Measurements from ENCODE around the gene TMEM40.
"Not testable (repeated sequence)": the region's sequence is repeated elsewhere in the genome, so short reads cannot be mapped to it uniquely, and the experiment has no call there.

TMEM40 gene

GRCh38 chr3:12759097-12759679, at the start of gene TMEM40:
Gene TMEM40, minus strand, starts transcription at chr3:12759259. Its CDS starts 9,427 bp downstream, at chr3:12749832.
- no peak for DNase-seq (ENCODE audit: low read depth in 2 of 2)

DNA sequence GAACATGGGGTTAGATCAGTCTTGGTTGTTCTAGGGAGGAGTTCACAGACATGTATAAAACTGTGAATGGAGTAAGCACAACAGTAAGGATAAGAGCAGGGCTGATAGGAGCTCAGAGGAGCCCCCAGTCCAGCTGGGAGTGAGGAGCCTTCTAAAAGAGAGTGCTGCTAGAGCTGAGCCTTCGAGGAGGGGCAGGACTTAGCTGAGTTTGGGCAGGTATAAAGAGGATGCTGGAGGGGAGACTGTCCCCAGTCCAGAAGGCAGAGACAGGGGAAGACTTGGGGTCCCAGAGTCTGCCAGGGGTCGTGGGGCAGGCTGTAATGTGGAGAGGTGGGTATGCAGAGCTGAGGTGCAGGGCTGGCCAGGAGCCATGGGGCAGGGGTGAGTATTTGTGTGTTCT, 49.5 kb upstream of the TMEM40 start:
- no peak for DNase-seq (ENCODE audit: low read depth in 2 of 2)

DNA sequence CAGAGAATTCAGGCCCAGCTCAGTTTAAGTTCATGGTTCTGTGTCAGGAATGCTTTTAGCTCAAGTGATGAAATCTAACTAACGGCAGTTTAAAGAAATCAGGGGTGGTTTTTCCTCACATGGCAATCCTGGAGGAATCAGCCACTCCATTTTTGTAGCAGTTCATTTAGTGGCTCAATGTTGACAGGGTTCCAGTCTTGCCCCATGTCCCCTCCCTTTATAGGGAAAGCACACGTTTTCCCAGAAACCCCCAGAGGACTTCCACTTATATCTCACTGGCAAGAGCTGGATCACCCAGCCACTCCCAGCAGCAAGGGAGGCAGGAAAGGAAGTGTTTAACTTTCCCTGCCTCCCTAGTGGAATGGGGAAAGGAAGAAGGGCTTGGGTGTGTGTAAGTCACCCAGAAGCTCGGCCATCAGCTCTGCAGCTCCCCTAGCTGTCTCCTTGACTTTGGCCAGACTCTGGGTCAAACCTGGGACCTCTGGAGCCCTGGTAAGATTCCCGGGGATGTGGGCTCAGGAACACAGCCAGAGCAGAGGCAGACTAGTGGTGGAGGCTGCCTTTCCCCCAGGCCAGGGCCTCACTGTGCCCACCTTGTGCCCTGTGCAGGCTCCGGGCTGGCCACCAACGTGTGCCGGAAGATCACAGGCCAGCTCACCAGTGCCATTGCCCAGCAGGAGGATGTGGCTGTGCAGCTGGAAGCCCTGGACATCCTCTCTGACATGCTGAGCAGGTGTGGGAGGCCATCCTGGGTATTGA, 48.7 kb upstream of the TMEM40 start:
- DNase-seq (ENCODE audit: low read depth in 2 of 2), result no peak

- no peak for DNase-seq (ENCODE audit: low read depth in 2 of 2)
Measured at GRCh38 chr3:12807066-12807465, 48.0 kb upstream of the TMEM40 start.

- no peak for DNase-seq (ENCODE audit: low read depth in 2 of 2)
Measured at GRCh38 chr3:12803371-12803770, 44.3 kb upstream of the TMEM40 start.

DNA sequence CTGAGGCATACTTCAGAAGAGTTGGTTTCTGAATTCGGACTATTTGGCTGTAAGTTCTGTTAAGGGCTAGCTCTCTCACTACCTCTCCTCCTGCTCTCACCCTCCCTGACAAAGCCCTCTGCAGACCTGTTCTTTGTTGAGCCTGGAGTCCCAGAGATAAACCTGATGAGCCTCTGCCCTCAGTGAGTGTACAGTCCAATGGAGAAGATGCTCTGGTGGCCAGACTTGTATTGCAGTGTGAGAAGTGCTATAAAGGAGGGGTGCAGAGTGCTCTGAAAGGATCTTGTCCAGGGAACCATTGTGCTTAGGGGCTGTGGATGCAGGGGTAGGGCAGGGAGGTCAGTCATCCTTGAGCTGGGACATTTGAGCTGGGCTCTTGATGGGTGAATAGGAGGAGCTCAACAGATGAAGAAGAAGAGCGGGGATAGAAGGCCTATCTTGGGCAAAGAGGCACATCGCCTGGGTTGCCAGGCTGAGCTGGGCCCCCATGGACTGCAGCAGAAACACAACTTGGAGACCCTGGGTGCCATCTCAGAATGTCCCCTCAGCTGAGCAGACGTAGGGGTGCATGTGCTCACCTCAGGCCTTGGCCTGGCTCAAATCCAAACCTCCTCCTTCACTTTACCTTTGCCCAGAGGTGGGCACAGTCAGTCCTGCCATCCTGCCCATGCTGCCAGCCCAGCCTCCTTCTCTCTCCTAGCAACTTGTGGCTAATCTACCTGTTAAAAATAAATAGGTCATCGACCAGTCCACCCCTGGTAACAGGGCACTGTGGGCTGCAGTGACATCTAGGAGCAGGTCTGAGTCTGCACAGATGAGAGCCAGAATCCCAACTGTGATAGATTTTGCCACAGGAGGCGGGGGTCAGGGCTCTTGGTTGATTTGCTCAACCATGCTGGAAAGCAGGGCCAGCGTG, 40.7 kb upstream of the TMEM40 start:
- no peak for DNase-seq (ENCODE audit: low read depth in 2 of 2)

GRCh38 chr3:12798559-12799179, 39.6 kb upstream of the TMEM40 start:
- no peak for DNase-seq (ENCODE audit: low read depth in 2 of 2)

- no peak for DNase-seq (ENCODE audit: low read depth in 2 of 2)
Measured at GRCh38 chr3:12797892-12798558, 39.0 kb upstream of the TMEM40 start.

GRCh38 chr3:12797124-12797891, 38.2 kb upstream of the TMEM40 start:
- no peak for DNase-seq (ENCODE audit: low read depth in 2 of 2)

GRCh38 chr3:12796171-12797123, 37.4 kb upstream of the TMEM40 start, which contains the start of gene CAND2:
Gene CAND2, plus strand, starts transcription at chr3:12796680. Its CDS starts 41 bp downstream, at chr3:12796721.
- peak; percentile 15 to 29 for DNase-seq (ENCODE audit: low read depth in 2 of 2)

DNA sequence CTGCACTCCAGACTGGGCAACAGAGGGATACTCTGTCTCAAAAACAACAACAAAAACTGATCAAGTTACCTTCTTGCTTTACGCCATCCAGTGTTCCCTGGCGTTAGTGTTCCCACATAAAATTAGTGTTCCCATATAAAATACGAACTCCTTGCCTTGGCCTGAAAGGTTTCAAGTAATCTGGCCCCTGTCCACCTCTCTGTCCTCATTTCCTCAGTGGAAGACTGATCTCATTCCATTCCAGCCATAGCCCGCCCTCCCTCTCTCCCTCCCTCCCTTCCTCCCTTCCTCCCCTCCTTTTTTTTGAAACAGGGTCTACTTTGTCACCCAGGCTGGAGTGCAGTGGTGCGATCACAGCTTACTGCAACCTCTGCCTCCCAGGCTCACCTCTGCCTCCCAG, 34.6 kb upstream of the TMEM40 start:
- no peak for DNase-seq (ENCODE audit: low read depth in 2 of 2)

- no peak for DNase-seq (ENCODE audit: low read depth in 2 of 2)
Measured at GRCh38 chr3:12791430-12791829, 32.4 kb upstream of the TMEM40 start.

DNA sequence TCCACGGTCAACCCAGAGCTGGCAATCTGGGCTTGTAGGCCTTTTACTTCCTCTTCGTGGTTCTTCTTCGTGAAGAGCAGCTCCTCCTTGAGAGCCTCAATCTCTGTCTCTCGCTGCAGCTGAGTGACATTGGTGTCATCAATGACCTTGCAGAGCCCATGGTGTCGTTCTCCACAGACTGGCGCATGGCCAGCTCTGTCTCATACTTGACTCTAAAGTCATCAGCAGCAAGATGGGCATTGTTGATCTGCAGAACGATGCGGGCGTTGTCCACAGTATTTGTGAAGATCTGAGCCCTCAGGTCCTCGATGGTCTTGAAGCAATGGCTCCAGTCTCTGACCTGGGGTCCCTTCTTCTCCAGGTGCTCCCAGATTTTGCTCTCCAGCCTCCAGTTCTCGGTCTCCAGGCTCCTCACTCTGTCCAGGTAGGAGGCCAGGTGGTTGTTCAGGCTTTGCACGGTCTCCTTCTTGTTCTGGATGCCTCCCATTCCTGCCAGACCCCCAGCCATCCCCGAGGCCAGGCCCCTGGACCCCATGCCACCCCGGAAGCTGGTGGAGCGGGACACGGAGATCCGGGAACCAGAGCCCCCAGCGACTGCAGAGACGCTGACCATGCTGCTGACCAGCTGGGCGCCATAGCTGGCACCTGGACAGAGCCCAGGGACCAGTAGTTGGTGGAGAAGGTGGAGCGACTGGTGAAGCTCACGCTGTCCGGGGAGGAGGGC, 29.1 kb upstream of the TMEM40 start:
- DNase-seq (ENCODE audit: low read depth in 2 of 2), result not testable (repeated sequence)

DNA sequence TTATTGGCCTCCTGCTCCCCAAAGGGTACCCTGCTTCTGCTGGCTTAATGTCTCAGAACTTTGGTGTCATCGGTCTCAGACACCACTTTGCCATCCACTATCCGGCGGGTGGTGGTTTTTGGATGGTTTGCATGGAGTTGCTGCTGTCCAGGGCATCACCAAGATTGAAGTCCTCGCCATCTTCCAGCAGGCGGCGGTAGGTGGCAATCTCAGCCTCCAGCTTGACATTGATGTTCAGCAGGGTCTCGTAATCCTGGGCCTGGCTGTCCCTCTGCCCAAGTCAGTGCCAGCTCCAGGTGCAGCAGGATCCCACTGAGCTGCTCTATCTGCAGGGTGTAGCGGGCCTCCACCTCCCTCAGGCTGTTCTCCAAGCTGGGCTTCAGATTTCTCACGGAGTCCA, 28.3 kb upstream of the TMEM40 start:
- peak; percentile 47 to 60 for DNase-seq (ENCODE audit: low read depth in 2 of 2)

DNA sequence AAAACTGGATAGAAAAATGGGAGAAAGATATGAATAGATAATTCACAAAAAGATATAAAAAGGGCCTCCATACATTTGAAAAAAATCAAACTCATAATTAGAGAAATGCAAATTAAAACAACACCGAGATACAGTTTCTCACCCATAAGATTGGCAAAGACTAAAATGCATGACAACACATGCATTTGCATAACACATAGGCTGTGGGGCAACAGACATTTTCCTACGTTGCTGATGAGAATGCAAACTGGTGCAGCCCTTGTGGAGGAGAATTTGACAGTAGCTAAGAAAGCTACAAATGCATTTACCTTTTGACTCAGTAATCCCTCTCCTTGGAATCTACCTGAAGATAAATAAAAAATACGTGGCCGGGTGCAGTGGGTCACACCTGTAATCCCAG, 26.0 kb upstream of the TMEM40 start:
- no peak for DNase-seq (ENCODE audit: low read depth in 2 of 2)

DNA sequence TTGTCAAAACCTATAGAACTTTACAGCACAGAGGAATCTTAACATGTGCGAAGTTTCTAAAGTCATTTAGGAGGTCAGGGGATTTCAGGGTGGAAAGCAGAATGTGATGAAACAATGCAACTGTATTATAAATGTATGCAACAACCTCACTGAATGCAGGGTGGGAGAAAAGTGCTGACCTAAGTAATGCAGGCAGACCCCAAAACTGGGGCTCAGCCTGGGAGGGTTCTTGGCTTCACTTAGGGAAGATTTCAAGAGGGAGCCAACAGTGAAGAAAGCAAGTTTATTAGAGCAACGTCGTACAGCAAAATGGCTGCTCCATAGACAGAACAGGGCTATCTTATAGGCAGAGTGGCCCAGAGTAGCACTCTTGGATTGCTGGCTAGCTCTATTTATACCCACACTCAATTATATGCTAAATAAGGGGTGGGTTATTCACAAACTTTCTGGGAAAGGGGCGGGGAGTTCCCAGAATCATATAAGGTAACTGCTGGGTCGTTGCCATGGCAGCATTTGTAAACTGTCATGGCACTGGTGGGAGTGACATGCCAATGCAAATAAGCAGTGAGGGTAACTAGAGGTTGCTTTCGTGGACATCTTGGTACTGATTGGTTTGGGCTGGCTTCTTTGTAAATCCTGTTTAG, 23.2 kb upstream of the TMEM40 start:
- no peak for DNase-seq (ENCODE audit: low read depth in 2 of 2)

DNA sequence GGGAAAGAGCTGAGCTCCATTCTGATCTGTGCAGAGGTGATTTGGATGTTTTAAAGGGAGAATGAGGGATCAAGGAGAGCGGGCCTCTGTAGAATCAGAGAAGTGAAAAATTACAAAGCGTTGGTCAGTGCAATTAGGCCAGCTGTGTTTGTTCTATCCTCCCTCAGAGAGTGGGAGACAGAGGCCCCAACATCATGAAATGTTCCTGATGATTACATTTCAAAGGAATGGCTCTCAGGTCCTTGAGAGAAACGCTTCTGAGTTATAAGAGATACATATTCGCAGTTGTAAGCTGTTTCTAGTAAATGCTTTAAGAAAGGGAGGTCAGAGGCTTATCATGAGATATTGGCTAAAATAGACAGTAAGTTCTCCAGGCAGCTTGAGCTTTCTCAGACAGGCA, 21.7 kb upstream of the TMEM40 start:
- DNase-seq (ENCODE audit: low read depth in 2 of 2), result no peak

DNA sequence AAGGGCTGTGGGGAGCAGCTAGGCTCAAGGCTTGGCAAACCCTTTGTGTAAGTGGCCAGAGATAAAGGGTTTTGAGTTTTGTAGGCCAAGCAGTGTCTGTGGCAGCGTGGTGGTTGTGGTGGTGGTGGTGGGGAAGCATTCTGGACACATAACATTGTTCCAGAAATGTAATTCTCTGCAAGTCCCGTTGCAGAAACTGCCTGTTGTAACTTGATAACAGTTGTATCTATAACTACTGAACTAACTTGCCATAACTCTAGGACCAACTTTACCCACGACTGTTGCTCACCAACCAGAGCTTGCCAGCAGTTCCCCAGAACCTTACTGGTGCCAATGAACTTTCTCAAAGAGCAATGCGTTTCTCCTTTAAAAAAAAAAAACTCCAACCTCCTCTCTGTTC, 18.1 kb upstream of the TMEM40 start:
- DNase-seq (ENCODE audit: low read depth in 2 of 2), result no peak

Measured in stimulated activated CD4-positive, alpha-beta T cell treated with anti-CD3 and anti-CD28 coated beads, Interleukin-1b, Interleukin-23, amount 100 ng/mL, for 4 hours (primary cell).